ENCODE measurements around the gene IL1RAPL1.

- TF ChIP-seq PBX3 (IDR thresholded peaks at IDR 0.05) = no peak
- TF ChIP-seq ZNF302 (CRISPR knock-in tag; IDR thresholded peaks at IDR 0.05) = no peak
- TF ChIP-seq CTCF (IDR thresholded peaks at IDR 0.05) = no peak
- no peak for TF ChIP-seq JUN (IDR thresholded peaks at IDR 0.05)
- no peak for TF ChIP-seq GATA3 (IDR thresholded peaks at IDR 0.05; ENCODE audit: borderline replicate concordance)
- no peak for TF ChIP-seq JUNB (IDR thresholded peaks at IDR 0.05)
Observed at GRCh38 chrX:28997706-28998463, 410.6 kb downstream of the IL1RAPL1 start.
